Subcutaneous abdominal adipose tissue (tissue), 5 donors: Measurements from ENCODE around the gene AR.

Experiments used
- H3K27ac ChIP-seq: one replicate; pipeline ENCODE4 v1.7.0; 2013; ENCODE audit warnings: low read depth, mild to moderate bottlenecking, inconsistent platforms, low read length, moderate library complexity
- H3K27me3 ChIP-seq, 5 donors: one replicate each; pipeline ENCODE4 v1.7.0; 2013; ENCODE audit warnings: low read length in 5 of 5, inconsistent platforms in 1 of 5; ENCODE audit not compliant: control insufficient read depth in 5 of 5, insufficient read depth in 4 of 5
- H3K36me3 ChIP-seq, 5 donors: one replicate each; pipeline ENCODE4 v1.7.0; 2013; ENCODE audit warnings: low read length in 5 of 5; ENCODE audit not compliant: control insufficient read depth in 5 of 5, insufficient read depth in 5 of 5
- H3K4me1 ChIP-seq, 5 donors: one replicate each; pipeline ENCODE4 v1.7.0; 2013; ENCODE audit warnings: low read length in 5 of 5, mild to moderate bottlenecking in 3 of 5, moderate library complexity in 1 of 5; ENCODE audit not compliant: control insufficient read depth in 5 of 5, insufficient read depth in 5 of 5
- H3K4me3 ChIP-seq, 5 donors: one replicate each; pipeline ENCODE4 v1.7.0; 2013; ENCODE audit warnings: low read length in 5 of 5, low read depth in 1 of 5
- H3K9ac ChIP-seq, 5 donors: one replicate each; pipeline ENCODE4 v1.7.0; 2013; ENCODE audit warnings: low read length in 5 of 5, mild to moderate bottlenecking in 4 of 5, moderate library complexity in 3 of 5
- H3K9me3 ChIP-seq, 5 donors: one replicate each; pipeline ENCODE4 v1.7.0; 2013; ENCODE audit warnings: low read length in 5 of 5; ENCODE audit not compliant: control insufficient read depth in 5 of 5
- donor health status: healthy.
- donor health status: healthy.
- donor health status: healthy.
- donor health status: healthy.
- donor health status: healthy.

AR gene

DNA sequence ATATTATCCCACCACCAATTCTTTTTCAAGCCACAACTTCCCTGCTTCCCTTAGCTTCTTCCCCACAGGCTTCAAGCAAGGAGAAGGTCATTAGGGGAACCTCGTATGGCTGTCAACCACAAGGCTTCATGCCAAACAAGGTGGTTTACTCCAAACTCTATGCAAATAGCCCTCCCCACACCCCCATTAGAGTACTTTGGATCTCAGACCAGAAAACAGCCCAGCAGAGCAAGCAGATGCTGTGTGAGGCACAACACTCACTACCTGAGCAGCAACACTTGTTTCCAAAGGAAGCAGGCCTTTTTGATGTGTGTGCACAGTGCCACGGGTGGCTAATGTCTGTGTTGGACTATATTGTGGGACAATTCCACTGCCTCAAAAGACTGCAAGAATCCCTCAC is 189.0 kb downstream of the AR start:
- H3K4me1 ChIP-seq: peaks cover 0 to 6% (median 0%) of the 10 kb centered on the region in 5 donors
- no peak overlapping the region for H3K4me3 ChIP-seq
- H3K9me3 ChIP-seq: no peaks in the 10 kb centered on the region
- H3K27ac ChIP-seq: no peak overlapping the region
- H3K27me3 ChIP-seq: peaks cover 0 to 5% (median 0%) of the 10 kb centered on the region in 5 donors
- no peak overlapping the region for H3K9ac ChIP-seq
- no peaks in the 10 kb centered on the region for H3K36me3 ChIP-seq

DNA sequence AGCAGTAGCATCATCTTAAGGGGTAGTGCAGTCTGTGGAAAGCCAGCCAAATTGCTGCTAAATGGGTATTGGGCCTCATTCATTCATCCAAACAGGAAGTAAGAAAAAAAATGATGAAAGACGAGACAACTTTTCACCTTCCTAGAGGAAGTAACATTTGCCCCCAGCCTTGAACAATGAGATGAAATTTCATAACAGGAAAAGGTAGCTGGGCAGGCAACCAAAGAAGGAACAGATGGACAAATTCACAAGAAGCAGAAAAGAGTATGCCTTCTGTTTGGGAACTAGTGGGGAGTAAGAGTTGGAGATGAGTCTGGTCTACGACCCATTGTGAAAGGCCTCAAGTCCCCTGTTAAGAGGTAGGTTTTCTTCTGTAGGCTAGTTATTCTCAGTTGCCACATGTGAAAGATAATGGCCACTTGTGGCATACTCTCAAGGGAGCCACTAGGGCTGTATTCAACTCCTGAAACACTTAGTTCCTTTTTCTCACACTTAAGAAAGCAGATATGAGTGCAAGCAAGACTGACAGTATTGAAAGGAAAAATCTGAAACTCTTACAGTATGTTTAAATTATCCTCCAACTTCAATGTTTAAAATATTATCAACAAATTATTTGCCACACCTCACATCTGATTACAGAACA is 190.4 kb downstream of the AR start:
- Histone ChIP-seq H3K9ac (no peak overlapping the region), H3K4me1 (peaks cover 0 to 6% (median 0%) of the 10 kb centered on the region in 5 donors), H3K9me3 (no peaks in the 10 kb centered on the region), H3K27ac (no peak overlapping the region), H3K27me3 (peaks cover 0 to 5% (median 0%) of the 10 kb centered on the region in 5 donors), H3K36me3 (no peaks in the 10 kb centered on the region), H3K4me3 (no peak overlapping the region)

DNA sequence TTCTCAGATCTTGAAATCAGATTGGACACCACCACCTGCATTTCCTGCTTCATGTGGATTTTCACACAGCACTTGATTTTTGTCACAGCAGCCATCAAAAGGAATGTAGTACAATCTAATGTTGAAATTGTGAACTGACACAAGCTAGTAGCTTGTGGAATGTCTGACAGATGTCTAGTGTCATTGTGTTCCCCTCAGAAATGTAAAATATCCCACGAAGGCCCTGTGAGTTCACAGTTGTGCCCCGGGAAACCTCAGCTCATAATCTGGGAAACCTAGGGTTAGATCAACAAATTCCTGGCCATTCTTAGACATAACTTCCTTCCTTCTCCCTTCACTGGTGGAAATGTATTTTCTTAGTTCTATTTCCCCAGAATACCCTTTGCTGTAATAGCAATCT is 205.7 kb downstream of the AR start:
- Histone ChIP-seq H3K4me3 (no peak overlapping the region), H3K9ac (no peak overlapping the region), H3K9me3 (peaks cover 0 to 7% (median 0%) of the 10 kb centered on the region in 5 donors), H3K27ac (no peak overlapping the region), H3K4me1 (no peaks in the 10 kb centered on the region), H3K27me3 (peaks cover 0 to 16% (median 0%) of the 10 kb centered on the region in 5 donors), H3K36me3 (no peaks in the 10 kb centered on the region)

DNA sequence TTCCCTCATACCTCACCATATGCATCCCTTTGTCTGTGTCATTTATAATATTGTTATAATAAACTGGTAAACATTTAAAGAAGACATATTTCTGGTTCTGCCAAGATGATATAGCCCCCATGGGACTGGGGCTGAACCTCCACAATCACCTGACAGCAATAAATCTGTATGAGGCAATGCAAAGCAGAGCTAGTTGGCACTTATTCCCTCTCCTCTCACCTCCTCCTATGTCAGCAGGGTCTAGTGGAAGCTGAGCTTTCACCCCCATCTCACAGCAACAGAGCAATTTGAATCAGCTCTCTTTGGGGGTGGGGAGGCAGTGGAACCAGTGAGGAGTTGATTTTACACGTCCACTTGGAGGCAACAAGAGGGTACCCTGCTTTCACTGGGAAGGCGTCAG is 206.9 kb downstream of the AR start:
- Histone ChIP-seq H3K9ac (no peak overlapping the region), H3K4me3 (no peak overlapping the region), H3K9me3 (peaks cover 0 to 7% (median 0%) of the 10 kb centered on the region in 5 donors), H3K27ac (no peak overlapping the region), H3K27me3 (peaks cover 0 to 8% (median 0%) of the 10 kb centered on the region in 5 donors), H3K4me1 (no peaks in the 10 kb centered on the region), H3K36me3 (no peaks in the 10 kb centered on the region)

DNA sequence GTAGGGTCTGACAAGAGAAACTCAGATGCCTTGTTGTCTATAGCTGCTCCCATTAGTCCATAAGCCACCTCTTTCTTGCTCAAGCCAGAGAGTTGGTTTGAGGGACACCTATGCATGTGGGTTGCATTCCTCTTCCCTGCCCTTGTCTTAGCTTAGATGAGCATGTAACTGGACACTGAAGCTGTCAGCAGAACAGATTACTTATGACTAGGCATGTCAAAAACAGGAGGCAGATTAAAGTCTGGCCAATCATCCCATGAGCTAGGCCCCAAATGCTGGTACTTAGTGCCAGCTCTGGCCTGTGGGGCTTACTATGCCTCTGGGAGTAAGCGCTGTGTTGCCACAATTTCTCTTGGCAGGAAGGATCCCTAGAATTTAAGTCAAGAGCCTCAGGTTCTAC is 215.2 kb downstream of the AR start:
- H3K27ac ChIP-seq: no peak overlapping the region
- peaks cover 0 to 2% (median 0%) of the 10 kb centered on the region in 5 donors for H3K9me3 ChIP-seq
- H3K27me3 ChIP-seq: peaks cover 0 to 7% (median 3%) of the 10 kb centered on the region in 5 donors
- no peak overlapping the region for H3K4me3 ChIP-seq
- no peaks in the 10 kb centered on the region for H3K4me1 ChIP-seq
- no peak overlapping the region for H3K9ac ChIP-seq
- no peaks in the 10 kb centered on the region for H3K36me3 ChIP-seq

DNA sequence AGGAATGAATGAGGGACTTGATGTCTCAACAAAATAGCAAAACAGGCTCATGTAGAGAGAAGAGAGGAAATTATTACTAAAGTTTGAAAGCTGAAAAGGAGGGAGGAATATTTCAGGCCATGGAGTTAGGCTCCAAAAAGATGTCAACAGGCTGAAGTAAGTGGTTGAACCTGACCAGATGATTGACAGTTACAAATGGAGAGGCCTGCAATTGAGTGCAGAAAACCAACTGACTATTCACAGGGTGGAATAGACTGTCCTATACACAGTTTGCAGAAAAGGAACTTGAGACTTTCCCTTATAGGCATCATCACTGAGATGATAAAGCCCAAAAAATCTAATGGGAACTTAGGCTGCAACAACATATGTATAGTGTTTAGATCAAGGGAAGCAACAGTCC is 233.3 kb downstream of the AR start:
- Histone ChIP-seq H3K27ac (no peak overlapping the region), H3K4me1 (peaks cover 8 to 30% (median 18%) of the 10 kb centered on the region in 5 donors), H3K36me3 (no peaks in the 10 kb centered on the region), H3K4me3 (no peak overlapping the region), H3K9ac (no peak overlapping the region), H3K9me3 (no peaks in the 10 kb centered on the region), H3K27me3 (peaks cover 0 to 4% (median 0%) of the 10 kb centered on the region in 5 donors)

DNA sequence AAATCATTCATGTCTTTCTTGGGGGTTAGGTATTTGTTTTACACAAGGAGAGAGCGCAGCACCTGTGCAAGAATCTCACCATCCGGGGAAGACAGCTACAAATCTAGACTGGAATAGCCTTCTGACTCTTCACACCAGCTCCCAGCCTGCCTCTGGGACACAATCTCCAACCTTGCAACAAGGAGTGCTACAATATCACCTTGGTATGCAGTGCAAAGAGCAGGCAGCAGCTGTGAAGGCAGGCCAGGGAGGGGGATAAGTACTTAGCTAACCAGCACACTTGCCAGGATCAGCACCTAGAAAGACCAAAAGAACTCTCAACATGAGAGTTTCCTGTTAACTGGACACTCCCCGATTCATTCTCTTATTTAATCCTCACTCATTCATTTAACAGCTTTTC is 235.3 kb downstream of the AR start:
- no peaks in the 10 kb centered on the region for H3K9me3 ChIP-seq
- no peak overlapping the region for H3K9ac ChIP-seq
- peaks cover 8 to 30% (median 18%) of the 10 kb centered on the region in 5 donors for H3K4me1 ChIP-seq
- H3K4me3 ChIP-seq: no peak overlapping the region
- peaks cover 0 to 4% (median 0%) of the 10 kb centered on the region in 5 donors for H3K27me3 ChIP-seq
- no peak overlapping the region for H3K27ac ChIP-seq
- H3K36me3 ChIP-seq: no peaks in the 10 kb centered on the region
